NK-92 treated with Interleukin-12 subunit alpha and Interleukin-12 subunit beta, amount 100 ng/mL, for 24 hours (cell line): ENCODE data around the gene ZNF580.

ENCODE experiments used
- DNase-seq: peaks from one replicate; lab custom pipeline; 2025; lab: John Stamatoyannopoulos, UW

ZNF580 gene

DNA sequence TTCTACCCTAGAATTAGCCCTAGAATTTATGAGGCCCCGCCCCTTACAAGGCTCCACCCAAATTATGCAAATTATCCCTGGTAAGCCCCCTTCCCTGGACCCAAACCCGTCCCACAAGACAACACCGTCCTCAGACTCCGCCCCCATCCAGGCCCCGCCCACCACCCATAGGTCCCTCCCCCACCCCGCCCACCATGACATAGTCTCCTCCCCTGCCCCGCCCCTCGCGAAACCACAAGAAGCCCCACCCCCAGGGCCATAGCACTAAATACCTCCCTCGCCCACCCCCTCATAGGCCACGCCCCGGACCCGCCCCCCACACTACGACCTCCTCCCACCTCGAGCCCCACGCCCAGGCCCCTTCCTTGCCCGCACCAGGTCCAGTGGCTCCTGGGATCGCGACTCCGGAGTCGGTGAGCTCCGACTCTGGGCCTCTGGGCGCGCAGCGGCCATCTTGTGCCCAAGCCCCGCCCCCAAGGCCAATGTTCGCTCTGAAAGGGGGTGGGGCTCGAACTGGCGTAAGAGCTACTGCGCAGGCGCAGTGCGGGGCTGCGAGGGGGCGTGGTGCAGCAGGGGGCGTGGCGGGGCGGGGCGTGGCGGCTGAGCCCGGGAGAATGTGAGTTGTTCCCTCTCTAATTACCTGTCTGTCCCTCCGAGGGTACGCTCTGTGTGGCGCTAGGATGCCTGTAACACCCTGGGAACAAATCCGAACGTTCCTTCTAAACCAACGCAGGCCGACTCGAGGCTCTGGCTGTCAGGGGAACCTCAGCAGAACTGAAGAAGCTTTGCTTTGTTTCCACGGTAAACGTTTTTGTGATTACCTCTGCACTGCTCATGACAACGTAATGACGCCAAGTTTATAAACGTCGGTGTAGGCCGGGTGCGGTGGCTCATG lies 16.4 kb upstream of the ZNF580 start, which contains the start of gene ZNF784:
TSS of gene ZNF784 (minus strand) at position 458 of the 895 bp plus-strand sequence. CDS start at position 453, 5 bp downstream.
- DNase-seq: peak; percentile 94

DNA sequence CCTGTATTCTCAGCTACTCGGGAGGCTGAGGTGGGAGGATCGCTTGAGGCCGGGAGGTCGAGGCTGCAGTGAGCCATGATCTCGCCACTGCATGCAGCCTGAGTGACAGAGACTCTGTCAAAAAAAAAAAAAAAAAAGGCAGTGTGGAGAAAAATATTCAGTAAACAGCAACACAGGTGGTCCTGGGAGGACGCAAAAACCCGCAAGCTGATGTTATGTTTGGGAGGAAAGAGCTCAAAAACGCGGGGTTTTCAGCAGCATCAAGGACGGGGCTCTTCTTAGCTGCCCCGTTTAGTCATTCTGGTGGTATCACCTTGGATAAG lies 15.8 kb upstream of the ZNF580 start:
- DNase-seq: no peak

DNA sequence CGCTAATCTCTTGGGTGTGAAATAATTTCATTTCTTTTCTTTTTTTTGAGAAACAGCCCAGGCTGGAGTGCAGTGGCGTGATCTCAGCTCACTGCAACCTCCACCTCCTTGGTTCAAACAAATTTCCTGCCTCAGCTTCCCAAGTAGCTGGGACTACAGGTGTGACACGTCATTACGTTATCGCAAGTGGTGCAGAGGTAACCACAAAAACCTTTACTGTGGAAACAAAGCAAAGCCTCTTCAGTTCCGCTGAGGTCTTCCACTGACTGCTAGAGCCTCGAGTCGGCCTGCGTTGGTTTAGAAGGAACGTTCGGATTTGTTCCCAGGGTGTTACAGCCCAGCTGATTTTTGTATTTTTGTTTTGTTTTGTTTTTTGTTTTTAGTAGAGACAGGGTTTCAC lies 14.5 kb upstream of the ZNF580 start:
- DNase-seq: no peak

DNA sequence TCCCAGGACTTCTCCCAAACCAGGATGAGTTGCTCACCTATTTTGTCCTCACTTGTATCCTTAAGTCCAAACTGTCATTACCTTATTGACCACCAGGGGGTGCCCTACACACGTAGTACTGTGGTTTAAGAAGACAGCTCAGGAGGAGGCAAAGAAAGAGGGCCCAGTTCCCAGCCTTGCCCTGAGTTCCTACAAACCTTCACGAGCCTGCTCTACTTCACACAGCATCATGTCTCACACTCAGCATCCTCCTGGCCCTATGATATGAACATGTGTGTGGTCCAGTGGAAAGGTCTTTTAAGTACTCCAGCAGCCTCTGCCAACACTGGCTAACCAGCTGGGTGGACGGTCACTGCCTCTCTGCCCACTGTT lies 8.4 kb upstream of the ZNF580 start:
- DNase-seq: peak; percentile 74

DNA sequence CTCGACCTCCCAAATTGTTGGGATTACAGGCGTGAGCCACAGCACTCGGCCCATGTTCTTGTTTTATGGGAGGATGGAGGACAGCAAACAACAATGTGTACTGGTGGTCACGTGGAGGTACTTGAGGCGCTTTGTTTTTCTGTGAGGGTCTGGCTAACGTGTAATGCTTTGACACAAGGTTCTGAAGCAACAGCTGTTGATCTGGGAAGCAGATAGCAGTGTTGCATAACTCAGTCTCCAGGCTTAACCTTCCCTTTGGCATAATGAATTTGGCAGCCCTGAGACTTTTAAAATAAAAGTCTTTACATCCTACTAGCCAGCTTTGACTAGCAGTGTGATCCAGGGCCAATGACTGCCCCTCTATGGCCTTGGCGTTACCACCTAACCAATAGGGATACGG lies 6.9 kb upstream of the ZNF580 start:
- no peak for DNase-seq

DNA sequence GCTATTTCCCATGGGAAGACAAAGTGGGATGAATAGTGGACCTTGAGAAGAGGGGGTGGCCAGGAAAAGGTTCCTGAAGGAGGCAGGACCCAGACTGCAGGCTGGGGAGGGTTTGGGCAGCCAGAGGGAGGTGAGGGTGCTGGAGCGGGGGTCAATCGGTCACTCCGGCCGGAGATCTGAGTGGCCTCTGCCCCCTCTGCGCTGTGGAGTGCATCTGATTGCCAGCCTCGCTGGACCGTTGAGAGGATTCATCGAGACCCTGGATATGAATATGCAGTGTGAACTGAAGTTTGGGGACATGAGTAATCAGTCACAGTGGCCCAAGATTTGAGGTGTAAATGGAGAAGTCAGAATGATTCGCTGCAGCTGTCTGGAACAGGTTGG lies 5.5 kb upstream of the ZNF580 start:
- DNase-seq: no peak

DNA sequence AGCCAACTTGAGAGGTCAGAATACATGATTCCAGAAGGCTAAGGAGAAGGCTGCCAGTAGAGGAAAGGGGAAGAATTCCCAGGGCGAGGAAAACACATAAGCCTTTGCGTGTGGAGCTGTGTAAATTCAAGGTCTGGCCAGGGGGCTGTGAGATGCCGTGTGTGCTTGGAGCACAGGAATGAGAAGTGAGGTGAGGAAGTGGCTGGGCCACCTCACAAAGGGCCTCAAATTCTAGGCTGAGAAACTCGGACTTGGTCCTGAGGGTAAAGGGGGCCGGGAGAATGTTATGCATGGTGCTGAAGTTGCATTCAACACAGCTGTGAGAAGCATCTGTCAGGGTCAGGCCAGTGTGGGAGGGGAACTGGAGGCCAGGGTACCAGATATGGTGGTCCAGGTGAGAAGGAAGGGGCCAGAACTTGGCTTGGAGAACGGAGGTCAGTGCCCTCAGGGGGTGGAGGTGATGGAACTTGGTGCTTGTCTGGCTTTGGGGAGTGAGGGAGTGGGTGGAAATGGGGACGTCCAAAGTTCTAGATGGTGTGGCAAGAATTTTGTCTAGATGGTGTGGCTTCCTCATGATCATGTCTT lies 4.9 kb upstream of the ZNF580 start:
- DNase-seq: no peak

DNA sequence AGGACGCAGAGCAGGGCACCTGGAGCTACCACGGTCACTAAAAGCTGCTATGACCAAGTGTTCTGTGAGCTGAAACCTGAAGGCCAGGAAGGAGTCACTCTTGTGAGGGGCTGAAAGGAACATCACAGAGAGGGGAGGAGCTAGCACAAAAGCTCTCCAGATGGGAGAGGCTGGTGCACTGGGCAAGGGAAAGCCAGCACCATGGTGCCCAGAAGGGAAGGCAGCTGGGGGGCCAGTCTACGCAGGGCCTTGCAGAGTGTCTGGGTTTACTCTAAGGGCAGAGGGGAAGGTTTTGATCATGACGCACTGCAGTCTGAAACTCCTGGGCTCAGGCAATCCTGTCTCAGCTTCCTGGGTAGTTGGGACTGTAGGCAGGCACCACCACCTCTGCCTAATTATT lies 4.1 kb upstream of the ZNF580 start:
- DNase-seq: no peak

DNA sequence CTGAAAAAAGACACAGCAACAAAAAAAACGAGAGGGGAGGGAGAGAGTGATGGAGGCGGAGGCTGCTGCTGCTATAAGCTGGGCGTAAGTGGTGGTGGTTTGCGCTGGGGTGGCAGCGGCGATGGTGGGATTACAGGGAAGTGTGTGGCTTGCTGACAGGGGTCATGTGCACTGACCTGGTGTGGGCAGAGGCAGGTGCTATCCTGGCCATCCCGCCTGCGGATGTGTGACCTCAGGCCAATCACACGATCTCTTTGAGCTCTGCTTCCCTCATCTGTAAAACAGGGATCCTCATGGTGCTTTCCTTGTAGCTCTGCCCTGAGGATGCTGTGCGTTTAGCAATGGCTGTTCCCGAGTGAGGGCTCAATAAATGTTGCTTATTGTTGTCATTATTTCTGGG lies 3.3 kb upstream of the ZNF580 start:
- no peak for DNase-seq

DNA sequence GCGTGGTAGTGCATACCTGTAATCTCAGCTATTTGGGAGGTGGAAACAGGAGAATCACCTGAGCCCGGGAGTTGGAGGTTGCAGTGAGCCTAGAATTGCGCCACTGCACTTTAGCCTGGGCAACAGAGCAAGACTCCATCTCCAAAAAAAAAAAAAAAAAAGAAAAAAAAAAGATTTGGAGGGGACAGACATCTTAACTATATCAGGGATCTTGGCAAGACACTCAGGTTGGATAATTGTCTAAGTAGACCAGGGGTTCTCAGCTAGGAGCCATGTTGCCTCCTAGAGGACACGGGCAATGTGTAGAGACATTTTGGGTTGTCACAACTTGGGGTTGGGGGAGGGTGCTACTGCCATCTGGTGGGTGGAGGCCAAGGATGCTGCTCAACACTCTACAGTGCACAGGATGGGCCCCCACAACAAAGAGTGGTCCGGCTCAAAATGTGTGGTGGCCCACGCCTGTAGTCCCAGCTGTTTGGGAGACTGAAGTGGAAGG lies 1.9 kb upstream of the ZNF580 start:
- peak; percentile 53 for DNase-seq

DNA sequence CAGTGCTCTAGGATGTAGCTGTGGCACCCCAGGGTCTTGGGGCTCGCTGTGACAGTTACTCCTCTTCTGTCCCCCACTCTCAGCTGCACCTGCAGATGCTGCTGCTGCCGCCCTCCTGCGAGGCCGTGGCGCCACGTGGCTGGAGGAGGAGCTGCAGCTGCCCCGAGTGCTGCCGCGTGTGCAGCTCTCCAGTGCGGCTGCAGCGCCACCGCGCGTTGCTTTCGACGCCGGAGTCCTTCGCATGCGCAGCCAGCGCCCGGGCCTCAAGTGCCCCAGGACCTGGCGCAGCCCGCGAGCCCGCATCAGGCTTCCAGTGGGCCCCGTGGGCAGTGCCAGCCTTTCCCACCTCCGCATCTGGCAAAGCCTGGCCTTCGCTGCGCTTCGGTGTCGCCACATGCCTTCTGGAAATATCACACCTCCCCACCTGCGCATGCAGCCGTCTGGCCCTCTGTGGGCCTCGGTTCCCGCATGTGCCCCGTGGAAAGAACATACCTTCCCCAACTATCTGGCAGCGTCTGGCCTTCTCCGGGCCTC lies 692 bp upstream of the ZNF580 start:
- DNase-seq: no peak

DNA sequence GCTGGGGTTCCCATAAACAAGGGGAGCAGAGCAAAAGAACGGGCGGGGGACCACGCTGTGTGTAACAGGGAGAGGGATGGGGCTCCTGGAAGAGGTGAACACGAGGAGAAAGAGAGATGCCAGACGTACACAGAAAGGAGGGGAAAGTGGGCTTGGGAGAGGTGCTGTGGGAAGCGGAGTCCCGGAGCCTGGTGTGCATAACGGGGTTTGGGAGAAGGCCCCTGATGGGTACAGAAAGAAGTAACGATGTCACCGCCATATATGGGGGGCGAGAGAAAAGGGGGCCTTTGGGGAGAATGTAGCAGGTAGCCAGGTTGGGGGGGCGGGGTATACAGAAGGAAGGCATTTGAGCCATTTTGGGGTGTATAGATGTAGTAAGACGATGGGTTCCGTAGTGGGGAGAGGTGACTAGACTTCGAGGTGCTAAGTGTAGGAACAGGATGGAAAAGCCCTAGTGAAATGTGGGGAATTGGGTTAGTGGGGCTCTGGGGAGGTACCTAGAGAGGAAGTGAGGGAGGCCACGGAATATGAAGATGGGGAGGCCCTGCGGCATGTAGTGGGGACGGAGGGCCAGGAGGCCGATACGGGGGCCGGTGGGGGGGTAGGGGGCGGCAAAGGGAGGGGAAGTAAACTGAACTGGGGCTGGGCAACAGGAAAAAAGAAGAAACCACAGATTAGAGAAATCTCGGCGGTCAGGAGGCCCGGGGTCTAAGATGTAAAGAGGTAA lies 787 bp downstream of the ZNF580 start:
- DNase-seq: no peak

DNA sequence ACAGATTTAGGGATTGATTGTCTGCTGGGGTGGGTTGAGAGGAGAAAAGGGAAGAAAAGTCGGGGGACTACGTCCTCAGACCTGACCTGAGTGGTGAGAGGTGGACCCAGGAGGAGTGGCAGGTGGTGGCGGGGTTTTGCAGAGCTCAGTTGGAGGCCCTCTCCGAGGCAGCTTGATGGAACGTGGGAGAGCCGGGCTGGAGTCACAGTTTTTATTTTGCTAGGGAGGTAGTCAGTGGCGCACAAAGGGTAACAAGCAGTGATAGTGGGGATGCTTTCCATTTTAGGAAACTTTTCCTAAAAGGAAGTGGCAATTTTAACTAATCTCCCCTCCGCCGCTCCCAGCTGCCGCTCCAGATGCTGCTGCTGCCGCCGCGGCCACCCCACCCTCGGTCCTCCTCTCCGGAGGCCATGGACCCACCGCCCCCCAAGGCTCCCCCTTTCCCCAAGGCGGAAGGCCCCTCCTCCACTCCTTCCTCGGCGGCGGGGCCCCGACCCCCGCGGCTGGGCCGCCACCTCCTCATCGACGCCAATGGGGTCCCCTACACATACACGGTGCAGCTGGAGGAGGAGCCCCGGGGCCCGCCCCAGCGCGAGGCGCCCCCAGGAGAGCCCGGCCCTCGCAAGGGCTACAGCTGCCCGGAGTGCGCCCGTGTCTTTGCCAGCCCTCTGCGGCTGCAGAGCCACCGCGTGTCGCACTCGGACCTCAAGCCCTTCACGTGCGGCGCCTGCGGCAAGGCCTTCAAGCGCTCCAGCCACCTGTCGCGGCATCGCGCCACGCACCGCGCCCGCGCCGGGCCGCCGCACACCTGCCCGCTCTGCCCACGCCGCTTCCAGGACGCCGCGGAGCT lies 1.6 kb downstream of the ZNF580 start:
- DNase-seq: no peak

DNA sequence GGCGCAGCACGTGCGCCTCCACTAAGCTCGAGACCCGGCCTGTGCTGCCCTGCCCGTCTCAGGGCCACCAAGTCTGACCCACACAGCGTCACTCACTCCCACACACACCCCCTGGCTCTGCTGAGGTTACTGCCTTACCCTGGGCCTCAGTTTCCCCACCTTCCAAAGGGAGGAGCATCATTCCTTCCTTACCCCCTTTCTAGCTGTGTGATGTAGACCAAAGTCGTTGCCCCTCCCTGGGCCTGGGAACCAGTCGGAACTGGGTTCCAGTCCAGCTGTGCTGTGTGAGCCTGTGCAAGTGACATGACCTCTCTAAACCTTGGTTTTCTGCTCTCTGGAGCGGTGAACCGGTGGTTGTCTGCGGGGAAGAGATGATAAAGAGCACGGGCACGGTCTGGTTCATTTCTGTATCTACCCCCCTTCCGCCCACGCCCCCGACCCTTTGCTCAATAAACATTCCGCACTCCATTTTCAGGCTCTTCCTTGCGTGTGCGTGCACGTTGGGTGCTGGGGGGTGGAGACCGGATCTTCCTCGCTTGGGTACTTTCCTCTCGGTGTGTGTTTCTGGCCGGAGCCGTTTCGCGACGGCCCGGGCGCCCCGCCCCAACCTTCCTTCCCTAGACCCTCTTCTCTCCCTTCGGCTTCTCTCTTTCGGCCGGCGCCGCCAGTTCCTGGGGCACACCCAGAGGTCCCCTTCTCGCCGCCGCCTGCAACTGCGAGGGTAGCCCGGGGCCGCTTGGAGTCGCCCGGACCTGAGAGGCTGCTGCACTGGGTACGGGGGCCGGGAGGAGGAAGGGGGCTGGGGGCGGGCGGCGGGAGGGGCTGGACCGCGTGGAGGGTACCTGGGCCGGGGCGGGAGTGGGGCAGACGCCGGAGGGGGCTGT lies 2.4 kb downstream of the ZNF580 start, which contains the start of gene ZNF581:
TSS of gene ZNF581 (plus strand) at position 647 of the 884 bp plus-strand sequence. CDS start 923 bp downstream, outside the sequence.
- DNase-seq: peak; percentile 38

DNA sequence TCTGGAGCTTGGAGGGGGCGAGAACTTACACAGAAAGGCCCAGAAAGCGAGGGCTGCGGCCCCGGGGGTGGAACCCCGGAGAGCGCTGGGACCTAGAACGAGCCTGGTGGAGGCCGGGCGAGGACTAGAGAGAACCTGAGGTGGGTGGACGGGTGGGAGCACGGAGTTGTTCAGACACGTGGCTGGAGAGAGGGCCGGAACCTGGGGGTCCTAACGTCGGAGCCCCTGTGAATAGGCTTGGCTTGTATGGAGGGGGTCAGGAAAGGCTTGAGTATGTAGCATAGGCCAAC lies 3.0 kb downstream of the ZNF580 start:
- DNase-seq: no peak

DNA sequence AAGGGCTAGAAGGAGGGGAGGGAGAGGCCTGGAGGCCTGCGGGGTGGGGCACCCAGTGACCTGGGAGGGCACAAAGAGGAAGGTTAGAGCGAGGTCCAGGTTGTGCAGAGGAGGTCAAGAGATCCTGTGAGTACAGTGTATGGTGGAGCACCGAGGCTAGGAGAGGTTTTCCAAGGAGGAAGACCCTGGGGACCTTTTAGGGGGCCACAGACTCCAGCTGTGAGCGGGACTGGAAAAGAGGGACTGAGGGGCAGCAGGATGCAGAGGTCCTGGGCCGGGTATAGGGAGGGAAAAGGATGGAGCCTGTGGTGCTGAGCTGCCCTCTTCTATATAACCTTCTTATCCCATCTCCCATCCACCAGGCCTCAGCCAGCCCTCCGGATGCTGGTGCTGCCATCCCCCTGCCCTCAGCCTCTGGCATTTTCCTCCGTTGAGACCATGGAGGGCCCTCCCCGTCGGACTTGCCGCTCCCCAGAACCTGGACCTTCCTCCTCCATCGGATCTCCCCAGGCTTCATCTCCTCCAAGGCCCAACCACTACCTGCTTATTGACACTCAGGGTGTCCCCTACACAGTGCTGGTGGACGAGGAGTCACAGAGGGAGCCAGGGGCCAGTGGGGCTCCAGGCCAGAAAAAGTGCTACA lies 3.5 kb downstream of the ZNF580 start:
- DNase-seq: no peak

DNA sequence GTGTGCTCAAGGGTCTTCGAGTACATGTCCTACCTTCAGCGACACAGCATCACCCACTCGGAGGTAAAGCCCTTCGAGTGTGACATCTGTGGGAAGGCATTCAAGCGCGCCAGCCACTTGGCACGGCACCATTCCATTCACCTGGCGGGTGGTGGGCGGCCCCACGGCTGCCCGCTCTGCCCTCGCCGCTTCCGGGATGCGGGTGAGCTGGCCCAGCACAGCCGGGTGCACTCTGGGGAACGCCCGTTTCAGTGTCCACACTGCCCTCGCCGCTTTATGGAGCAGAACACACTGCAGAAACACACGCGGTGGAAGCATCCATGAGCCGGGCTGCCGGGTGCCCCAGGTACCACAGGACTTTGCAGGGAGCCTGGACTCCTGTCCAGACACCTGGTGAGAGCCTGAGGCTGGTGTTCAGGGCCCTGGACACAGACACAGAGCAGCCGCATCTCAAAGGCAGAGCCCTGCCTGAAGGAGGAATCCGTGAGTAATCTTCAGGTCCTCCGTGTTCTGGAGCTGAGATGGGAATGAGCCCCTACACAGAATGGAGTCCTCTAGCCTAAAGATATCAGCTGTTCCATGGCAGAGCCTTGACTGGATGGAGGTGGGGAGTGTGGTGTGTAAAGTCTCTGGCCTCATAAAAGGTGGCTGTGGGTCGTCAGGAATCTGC lies 4.2 kb downstream of the ZNF580 start:
- no peak for DNase-seq

DNA sequence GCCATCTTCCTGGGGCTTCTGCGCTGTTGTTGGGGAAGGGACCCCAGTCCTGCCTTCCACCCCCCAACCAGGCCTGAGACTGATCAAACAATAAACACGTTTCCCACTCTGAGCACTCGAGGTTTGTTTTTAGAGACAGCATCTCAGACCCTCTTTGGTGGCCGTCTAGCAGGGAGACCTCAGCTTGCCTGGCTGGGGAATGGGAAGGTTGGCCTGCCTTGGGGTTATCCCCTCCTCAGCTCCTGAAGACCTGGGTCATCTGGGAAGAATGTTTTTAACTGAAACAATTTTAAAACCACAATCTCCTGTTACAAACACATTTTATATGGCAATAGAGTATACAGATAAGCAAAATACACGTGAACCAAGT lies 4.7 kb downstream of the ZNF580 start:
- no peak for DNase-seq

DNA sequence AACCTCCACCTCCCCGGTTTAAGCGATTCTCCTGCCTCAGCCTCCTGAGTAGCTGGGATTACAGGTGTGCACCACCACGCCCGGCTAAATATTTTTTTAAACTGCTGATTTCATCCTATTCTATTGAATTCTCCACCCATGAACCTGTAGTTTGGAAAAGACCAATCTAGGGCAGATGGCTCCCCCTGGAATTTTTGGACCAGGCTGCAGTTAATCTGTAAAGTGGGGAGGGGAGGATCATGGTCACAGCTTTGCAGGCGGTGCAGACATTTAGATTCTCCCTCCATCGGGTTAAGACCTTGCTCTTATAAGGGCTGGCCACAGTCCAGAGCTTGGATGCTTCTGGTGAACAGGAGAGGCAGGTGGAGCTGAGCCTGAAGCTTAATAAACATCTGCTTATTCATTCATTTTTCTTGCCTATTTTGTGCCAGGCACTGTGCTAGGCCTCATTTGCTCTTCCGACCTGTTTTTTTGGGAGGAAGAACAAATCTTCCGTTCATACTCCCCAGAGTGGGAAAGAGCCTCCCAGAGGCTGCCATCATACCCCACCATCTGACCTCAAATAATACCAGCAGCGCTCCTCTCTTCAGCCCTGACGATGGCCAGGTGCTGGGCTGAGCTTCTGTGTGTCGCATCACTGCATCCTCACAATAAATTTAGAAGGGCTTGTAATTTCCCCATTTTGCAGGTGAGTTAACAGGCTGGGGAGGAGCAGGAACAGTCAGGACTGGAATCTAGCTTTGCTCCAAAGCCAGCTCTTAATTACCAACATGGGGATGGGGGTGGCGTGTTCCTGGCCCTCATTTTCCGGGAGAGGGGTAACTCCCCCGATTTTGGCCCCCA lies 6.3 kb downstream of the ZNF580 start:
- no peak for DNase-seq
